ENCODE results near the gene RIPK4.

GRCh38 chr21:41799763-41800162 lies 32.9 kb upstream of the RIPK4 start:
- no peak for TF ChIP-seq CTCF (IDR thresholded peaks at IDR 0.05)
- TF ChIP-seq EP300 (IDR thresholded peaks at IDR 0.05): no peak
- no peak for TF ChIP-seq POLR2A (IDR thresholded peaks at IDR 0.05)
